ENCODE data around the gene SETD6.

SETD6 gene

DNA sequence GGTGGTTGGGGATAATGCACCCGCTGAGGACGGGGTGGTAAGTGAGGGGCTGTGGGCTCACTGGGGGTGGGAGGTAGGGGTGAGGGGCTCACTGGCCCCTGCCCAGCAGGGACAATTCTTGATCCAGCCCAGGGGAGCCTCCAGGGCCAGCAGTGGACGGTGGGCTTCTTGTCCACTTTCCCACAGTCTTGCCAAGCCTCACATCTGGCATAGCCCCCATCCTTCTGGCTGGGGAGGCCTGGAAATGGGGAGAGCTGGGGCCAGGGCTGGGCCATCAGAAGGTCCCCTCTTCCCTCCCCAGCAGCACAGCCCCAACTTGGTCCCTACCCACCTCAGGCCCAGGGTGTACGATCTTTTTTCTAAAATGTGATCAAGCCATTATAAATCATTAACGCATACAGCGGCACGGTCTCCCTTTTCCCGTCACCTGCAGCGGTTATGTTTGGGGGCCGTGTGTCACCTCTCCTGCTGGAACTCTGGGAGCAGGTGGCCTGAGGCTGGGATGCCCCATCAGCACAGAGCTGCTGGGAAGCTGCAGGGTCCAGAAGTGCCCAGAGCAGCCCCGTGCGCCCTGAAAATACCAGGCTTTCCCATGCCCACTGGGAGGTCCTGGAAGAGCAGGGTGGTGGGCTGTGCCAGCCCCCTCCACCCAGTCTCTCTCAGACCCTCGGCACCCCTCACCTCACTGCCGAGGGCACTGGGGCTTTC lies 7.2 kb upstream of the SETD6 start:
- in situ Hi-C loops (cut with MboI; ENCODE audit: low sequenced_read_pairs): no loop called here

DNA sequence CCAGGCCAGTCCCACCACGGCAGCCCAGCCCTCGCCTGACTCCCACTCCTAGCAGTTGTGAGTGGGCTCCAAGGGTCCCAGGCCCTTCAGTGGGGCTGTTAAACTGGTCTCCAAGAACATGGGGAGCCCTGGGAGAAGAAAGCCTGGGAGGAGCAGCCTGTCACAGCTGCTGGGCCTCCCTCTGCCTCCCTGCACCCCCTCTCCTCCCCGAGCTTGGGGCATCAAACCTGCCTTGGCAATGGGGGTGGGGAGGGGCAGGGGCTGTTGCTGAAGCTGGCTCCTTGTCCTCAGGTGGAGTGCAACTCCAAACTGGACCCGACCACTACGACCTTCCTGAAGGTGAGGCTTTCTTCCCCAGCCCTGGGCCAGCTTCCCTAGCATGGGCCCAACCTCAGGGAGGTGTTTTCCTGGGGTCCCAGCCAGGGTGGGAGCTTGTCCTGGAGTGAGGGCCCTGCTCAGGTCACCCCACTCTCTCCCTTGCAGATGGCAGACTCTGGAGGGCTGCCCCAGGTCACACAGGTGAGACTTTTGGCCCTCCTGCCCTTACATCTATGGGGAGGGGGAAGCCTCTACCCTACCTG lies 6.6 kb upstream of the SETD6 start:
- in situ Hi-C loops (cut with MboI; ENCODE audit: low sequenced_read_pairs): no loop called here

DNA sequence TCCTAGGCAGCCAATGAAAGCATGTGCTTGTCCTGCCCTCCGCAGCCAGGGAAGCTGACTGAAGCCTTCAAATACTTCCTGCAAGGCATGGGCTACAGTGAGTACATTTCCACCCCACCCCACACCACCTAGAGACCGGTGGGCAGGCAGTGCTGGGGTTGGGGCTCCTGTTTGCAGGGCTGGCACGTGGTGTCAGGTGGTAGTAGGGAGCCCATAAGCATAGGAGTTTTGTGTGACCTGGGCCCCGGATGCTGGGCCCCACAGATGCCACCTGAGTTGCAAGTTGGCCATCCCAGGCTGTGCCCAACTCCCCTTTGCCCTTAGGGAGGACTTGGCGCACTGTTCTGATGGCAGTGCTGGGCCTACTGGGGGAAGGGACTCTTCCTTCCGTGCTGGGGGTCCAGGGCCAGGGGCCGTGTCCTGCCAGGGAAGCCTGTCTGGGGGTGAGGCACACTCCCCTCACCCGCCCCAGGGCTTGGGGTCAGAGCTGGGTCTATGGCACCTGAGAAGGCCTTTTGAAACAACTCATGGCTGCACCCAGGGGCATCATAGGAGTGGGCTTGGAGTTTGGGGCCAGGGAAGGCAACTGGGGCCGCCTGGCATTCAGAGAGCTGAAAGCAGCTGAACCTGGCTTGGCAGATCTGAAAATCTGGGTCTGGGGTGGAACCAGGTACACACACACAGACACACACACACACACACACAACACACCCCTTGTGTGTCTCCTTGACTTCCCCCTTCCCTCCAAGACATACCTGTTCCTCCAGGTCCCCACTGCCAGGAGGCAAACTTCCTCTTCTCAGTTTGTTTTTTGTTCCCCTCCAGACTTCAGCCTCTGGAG lies 5.8 kb upstream of the SETD6 start:
- in situ Hi-C loops (cut with MboI; ENCODE audit: low sequenced_read_pairs): no loop called here

DNA sequence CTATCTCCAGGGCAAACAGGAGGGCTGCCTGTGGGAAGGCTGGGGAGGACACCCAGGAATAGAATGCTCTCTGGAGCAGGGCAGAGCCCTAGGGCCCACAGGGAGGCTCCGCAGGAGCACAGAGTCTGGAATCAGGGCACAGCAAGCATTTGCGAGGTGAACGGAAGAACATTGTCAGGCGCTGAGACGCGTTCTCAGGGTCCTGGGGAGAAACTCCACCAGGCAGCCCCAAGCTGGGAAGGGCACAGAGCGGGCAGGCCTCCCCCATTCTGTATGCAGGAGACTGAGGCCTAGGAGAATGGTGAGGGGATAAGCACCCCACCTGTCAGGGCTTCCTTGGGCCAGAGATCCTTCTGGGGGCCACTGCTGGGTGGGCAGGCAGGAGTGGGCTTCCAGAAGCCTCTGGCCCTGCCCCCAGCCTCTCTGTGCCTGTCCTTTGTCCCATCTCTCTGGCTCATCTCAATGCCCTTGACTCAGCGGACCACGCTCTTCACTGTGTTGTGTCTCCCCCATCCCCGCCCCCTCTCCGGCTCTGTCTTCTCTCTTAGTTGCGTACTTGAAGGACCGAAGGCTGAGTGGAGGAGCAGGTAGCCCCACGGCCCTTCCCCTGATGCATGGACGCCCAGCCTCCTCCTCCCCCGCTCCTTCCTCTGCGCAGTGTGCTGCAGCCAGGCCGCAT lies 5.1 kb upstream of the SETD6 start:
- in situ Hi-C loops (cut with MboI; ENCODE audit: low sequenced_read_pairs): no loop called here

DNA sequence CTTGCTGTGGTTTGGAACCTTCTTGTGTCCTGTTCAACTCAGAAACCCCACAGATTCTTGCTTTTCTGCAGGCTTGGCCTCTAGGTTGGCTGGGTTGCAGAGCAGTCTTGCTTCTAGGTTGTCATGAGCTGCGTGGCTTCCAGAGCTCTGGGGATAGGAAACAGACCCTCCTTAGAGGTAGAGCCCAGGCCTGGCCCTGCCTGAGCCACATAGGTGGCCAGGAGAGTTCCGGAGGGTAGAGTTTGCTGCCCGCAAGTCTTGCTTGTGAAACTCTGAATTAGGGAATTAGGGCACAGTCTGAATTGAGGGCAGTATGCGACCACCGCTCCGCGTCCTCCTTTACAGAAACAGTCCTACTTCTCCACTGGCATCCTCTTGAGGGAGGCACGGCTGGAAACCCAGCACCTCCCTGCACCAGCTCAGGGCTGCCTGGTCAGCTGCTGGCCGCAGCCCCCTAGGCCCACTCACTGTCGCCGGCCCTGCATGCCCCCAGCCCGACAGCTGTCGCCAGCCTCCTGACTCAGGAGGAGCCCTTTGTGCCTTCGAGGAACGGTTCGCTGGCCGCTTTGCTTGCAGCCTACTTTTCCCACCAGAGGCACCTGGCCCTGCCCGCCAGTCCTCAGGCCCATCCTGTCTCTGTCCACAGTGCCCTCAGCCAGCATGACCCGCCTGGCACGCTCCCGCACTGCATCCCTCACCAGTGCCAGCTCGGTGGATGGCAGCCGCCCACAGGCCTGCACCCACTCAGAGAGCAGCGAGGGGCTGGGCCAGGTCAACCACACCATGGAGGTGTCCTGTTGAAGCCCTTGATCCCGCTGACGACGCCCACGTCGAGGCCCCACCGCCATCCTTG lies 4.3 kb upstream of the SETD6 start:
- in situ Hi-C loops (cut with MboI; ENCODE audit: low sequenced_read_pairs): no loop called here

DNA sequence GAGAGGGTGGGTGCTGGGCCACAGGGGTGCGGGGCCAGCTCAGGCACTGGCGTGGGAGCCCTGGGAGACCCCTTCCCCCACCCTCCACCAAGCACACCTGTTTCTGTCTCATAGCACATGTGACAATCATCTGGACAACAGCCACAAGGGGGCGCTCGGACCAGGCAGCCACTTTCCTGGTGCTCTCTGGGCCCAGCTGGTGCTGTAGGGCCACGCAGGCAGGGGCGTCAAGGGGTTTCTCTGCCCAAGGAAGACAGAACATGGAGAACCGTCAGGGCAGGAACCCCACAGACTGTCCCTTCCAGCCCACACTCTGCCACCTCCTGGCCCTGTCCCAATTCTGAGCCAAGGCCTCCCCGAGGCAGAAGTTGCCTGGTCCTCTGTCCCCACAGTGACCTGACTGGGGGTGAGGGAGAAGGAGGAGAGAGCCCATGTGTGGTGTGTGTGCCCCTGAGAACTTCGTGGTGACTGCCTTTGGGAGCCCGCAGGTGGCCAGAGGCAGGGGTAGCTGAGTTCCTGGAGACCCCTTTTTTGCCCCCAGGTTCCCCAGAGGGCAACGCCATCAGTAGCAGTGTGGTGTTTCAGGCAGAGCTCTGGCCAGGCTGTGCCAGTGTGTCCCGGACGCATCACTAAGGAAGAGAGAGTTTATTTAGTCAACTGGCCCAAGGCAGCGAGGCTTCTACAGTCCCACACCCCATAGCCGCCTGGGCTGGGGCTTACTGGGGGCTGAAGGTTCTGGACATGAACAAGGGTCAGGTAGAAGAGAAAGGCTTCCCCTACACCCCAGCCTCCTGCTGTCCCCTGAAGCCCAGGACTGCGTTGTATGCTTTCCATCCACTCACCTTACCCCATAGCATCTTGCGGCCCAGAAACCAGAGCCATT lies 3.1 kb upstream of the SETD6 start:
- in situ Hi-C loops (cut with MboI; ENCODE audit: low sequenced_read_pairs): no loop called here

DNA sequence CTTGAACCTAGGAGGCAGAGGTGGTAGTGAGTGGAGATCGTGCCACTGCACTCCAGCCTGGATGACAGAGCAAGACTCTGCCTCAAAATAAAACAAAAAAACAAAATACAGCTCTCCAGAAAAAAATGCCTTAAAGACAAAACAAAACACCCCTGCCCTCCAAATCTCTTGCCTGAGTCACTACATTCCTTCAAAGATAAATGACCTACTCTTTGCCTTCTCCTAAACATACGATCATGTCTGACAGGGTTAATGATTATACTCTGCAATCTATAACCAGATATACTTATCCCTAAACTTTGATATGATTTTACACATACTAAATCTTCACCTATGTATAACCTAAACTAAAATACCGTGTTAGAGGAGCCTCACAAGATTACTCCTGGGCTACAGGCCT lies 1.4 kb upstream of the SETD6 start:
- in situ Hi-C loops (cut with MboI; ENCODE audit: low sequenced_read_pairs): no loop called here

DNA sequence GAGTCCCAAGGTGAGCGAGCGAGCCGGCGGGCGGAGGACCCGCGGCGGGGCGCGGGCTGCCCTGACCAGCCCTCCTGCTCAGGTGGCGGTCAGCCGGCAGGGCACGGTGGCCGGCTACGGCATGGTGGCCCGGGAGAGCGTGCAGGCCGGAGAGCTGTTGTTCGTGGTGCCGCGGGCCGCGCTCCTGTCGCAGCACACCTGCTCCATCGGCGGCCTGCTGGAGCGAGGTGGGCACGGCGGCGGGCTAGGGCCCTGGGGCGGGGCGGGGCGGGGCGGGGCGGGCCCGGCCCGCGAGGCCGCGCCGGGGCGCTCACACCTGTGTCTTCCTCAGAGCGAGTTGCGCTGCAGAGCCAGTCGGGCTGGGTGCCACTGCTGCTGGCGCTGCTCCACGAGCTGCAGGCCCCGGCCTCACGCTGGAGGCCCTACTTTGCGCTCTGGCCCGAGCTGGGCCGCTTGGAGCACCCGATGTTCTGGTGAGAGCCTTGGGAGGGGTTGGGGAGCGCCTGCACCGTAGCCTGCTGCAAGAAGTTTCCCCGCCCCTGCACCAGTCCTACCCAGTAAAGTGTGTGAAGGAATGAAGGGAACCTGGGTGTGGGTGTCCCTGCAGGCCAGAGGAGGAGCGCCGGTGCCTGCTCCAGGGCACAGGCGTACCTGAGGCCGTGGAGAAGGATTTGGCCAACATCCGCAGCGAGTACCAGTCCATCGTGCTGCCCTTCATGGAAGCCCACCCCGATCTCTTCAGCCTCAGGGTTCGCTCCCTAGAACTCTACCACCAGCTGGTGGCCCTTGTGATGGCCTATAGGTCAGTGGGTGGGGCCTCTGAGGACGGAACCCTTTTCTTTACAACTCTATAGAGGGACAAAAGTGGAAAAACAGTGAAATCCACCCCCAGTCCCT lies 802 bp downstream of the SETD6 start:
- in situ Hi-C loops (cut with MboI; ENCODE audit: low sequenced_read_pairs): no loop called here

DNA sequence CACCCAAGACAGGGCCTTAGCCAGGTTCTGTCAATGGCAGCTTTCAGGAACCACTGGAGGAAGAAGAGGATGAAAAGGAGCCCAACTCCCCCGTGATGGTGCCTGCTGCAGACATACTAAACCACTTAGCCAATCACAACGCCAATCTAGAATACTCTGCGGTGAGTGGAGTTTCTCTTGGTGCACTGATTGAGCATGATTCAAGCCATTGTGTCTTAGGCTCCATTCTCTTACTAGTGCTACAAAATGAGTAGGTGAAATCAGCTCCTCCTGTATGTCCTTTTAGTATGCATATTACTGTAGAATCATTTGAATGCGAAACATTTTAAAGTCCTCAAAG lies 1.4 kb downstream of the SETD6 start:
- in situ Hi-C loops (cut with MboI; ENCODE audit: low sequenced_read_pairs): no loop called here

DNA sequence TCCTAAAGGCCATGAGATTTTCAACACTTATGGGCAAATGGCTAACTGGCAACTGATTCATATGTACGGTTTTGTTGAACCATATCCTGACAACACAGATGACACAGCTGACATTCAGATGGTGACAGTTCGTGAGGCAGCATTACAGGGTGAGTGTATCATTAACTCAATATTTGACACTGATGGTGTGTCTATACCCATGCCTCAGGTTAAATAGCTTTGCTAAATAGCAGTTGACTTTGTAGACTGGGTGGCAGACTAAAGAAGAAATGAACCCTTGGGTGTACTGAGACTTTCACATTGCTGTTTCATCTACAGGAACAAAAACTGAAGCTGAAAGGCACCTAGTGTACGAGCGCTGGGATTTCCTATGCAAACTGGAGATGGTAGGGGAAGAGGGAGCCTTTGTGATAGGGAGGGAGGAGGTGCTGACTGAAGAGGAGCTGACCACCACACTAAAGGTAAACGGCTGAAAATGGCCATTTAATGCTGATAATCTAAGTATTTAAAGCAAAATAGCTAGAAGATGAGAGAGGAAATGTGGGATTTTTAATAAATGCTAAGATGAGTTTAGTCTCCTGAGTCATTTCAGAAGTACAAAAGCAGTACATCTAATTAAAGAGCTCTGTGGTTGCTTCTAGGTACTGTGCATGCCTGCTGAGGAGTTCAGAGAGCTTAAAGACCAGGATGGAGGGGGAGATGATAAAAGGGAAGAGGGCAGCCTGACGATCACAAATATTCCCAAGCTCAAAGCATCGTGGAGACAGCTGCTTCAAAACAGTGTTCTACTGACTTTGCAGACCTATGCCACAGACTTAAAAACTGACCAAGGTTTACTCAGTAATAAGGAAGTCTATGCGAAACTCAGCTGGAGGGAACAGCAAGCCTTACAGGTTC lies 3.0 kb downstream of the SETD6 start:
- in situ Hi-C loops (cut with MboI; ENCODE audit: low sequenced_read_pairs): no loop called here

DNA sequence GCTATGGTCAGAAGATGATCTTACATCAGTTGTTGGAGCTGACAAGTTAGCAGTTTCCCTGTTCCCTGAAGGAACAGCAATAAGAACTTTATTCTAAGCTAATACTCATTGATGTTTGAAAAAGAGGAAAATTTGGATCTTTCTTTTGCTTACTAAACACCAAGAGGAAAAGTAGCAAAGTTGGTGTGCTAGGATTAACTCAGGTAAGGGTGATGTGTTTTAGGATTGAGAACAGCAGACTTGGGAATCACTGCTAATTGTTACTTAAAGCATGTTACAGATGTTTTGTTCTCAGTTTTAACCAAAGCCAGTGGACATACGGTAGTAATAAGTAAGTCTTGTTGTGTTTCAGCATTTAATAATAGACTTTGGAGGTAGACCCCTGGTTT lies 3.7 kb downstream of the SETD6 start:
- in situ Hi-C loops (cut with MboI; ENCODE audit: low sequenced_read_pairs): no loop called here

DNA sequence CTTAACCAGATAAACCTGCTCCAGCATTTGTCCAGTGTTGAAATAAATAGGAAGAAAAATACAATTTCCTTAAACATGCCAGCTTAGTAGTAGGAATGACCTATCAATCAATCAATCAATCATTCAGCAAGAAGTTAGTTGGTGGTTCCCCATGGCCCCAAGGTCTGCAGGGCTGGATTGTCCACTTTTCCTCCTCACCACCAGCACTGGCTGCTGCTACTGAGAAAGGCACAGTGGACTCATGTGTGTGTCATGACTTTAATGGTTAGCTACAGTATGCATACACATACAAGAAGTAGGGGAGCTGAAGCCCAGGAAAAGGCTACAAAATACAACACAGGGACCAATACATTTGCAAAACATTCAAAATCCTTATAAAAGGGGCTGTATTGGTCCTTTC lies 4.4 kb downstream of the SETD6 start:
- in situ Hi-C loops (cut with MboI; ENCODE audit: low sequenced_read_pairs): no loop called here

DNA sequence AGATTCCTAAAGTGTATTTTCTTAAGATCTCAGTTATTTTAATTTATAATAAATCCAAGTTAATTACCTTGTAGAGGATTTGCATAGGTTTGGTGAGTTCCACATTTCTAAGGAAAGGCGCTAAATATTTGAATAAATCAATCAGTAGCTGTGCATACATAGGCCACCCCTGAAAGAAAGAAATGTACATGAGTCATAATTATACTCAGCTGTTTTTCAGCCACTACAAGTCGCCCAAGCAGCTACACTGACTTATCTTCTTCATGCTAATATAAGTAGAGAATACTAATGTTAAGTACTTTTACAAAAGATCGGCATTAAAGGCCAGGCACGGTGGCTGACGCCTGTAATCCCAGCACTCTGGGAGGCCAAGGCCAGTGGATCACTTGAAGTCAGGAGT lies 14.9 kb downstream of the SETD6 start:
- in situ Hi-C loops (cut with MboI; ENCODE audit: low sequenced_read_pairs): no loop called here

DNA sequence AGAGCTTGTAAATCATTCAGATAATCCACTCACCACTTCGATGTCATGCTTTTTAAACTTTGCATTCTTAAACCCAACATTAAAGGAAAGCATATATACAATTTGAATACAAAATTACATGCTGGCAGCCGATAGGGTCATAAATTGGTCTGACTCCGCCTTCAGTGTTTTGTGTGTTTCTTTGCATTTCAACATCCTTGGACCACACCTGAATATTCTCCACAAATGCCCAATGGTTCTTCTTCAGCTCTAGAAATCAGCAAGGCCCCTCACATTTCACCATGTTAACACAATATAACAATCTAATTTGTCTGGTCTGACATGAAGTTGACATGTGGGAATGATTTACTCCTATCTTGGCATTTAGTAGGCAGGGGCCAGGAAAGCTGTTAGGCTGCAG lies 17.1 kb downstream of the SETD6 start:
- in situ Hi-C loops (cut with MboI; ENCODE audit: low sequenced_read_pairs): no loop called here

DNA sequence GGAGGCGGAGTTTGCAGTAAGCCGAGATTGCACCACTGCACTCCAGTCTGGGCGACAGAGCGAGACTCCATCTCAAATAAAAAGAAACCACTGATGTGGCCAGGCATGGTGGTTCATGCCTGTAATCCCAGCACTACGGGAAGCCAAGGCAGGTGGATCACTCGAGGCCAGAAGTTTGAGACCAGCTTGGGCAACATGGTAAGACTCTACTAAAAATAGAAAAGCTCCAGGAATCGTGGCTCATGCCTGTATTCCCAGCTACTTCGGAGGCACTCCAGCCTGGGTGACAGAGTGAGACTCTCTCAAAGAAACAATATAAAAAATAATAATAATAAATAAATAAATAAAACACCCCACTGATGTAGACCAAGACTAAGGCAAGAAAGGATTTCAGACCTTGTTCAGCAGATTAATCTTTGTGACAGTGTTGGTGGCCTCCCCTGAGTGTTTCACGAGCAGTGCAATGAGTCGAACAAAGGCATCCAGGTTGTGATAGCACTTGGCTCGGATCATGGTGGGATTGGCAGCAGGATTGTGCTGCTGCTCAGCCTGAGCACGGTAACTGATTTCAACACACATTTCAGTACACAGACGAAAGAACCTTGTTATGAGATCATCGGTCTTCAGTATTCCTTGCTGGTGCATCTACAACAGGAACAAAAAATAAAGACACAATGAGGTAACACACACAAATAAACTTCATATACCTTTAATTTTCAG lies 18.6 kb downstream of the SETD6 start:
- in situ Hi-C loops (cut with MboI; ENCODE audit: low sequenced_read_pairs): no loop called here

DNA sequence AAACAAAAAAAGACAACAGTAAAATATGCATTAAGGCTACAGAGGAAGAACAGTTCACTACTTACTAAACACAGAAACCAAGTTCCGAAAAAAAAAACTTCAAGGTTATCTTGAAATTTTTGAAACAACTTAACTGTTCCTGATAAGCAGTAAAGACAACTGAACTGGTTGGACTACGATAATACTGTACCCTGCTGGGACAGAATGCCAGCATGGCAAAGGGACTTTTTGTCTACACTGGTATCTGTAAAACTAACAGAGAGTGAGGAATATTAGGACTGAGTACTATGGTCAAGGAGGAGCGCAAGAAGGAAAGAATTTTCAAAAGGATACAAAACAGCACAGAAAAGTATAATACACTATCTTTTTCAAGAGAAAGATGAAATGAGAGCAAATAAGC lies 19.8 kb downstream of the SETD6 start:
- in situ Hi-C loops (cut with MboI; ENCODE audit: low sequenced_read_pairs): no loop called here

DNA sequence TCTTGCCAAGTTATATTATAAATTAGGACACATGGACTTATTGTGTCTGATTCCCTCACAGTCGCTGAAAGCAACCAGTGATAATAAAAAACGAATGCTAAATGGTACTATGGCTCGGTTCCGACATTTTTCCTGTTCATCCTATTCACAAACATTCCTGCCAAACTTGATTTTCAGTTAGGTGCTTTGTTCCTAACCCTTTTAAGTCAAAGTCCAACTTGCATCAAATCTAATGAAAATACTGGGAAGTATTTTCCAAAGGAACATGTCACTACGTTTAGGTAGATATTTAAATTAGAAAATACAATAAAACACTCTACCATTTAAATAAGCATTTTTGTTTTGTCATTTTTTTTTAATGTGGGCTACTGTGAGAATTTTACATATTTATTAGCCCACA lies 21.0 kb downstream of the SETD6 start:
- in situ Hi-C loops (cut with MboI; ENCODE audit: low sequenced_read_pairs): no loop called here

Measured in HL-60/S4 treated with phorbol 12-myristate 13-acetate at 8.2 ng/mL for 4 days and 3 days (cell line).